ENCODE measurements around the gene HBP1.

DNA sequence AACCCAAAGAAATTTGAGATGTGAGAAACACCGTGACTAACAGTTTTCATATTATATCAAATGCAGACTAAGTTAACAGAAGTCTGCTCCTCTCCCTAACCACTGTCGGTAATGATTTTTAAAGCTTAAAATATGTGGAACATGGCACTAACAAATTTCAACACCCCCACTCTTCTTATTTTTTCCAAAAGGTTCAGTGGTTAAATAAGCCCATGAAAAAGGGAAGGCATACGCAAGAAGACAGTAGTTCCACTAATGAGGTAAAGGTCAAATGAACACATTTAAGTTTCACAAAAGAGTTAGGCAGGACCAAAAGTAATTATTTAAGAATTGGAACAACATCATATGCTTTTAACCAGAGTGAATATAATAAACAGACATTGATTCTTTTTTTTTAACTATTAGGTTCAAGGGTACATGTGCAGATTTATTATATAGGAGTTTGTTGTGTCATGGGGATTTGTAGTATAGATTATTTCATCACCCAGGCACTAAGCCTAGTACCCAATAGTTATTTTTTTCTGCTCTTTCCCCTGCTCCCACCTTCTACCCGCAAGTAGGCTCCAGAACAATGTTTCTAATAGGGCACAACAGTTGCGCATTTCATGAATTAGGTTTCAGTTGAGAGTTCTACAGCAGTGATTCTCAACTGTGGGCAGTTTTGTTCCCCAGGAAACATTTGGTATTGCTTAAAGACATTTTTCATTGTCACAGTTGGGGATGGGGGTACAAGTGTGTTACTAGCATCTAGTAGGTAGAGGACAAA is 79.9 kb downstream of the HBP1 start:
- TF ChIP-seq, protein P1, sequence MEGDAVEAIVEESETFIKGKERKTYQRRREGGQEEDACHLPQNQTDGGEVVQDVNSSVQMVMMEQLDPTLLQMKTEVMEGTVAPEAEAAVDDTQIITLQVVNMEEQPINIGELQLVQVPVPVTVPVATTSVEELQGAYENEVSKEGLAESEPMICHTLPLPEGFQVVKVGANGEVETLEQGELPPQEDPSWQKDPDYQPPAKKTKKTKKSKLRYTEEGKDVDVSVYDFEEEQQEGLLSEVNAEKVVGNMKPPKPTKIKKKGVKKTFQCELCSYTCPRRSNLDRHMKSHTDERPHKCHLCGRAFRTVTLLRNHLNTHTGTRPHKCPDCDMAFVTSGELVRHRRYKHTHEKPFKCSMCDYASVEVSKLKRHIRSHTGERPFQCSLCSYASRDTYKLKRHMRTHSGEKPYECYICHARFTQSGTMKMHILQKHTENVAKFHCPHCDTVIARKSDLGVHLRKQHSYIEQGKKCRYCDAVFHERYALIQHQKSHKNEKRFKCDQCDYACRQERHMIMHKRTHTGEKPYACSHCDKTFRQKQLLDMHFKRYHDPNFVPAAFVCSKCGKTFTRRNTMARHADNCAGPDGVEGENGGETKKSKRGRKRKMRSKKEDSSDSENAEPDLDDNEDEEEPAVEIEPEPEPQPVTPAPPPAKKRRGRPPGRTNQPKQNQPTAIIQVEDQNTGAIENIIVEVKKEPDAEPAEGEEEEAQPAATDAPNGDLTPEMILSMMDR (IDR thresholded peaks at IDR 0.05; ENCODE audit: insufficient read depth, low read length, poor library complexity, severe bottlenecking), result no peak
- no peak for TF ChIP-seq EZH2phosphoT487 (conservative IDR thresholded peaks at IDR 0.05; ENCODE audit: low read length)

All from SU-DHL-6 (cell line).